Cardiac septum (tissue), 1 donor: ENCODE results near the gene WAC. TPM values are rescaled to one million over a fixed set of nuclear protein-coding genes. Genes with fewer than 3 reads are reported as not detected.
"Not testable (repeated sequence)": the region's sequence is repeated elsewhere in the genome, so short reads cannot be mapped to it uniquely, and the experiment has no call there.

Experiments
- DNase-seq: peaks from one replicate; pipeline ENCODE4 v3.0.0-alpha.2; 2020; ENCODE audit warnings: low spot score
- intact Hi-C: fragments of 100-400 bp; cut with DNase I; formaldehyde crosslinking; loops from one replicate; pipeline ENCODE4 v1.14.0; 2022
- total RNA-seq: library from RNA; stranded (reverse); fragmentation: NEBNext Ultra II Directional; extraction: Animal tissue kit (Norgen Biotek cat#: 25700); gene quantifications from one replicate; pipeline ENCODE4 v1.2.1, GENCODE V29; 2021
- donor health status: DM: no; HTN: no; CAD: no.

The WAC gene
- total RNA-seq, 1 donor from 2014 or later: 98.9 TPM

DNA sequence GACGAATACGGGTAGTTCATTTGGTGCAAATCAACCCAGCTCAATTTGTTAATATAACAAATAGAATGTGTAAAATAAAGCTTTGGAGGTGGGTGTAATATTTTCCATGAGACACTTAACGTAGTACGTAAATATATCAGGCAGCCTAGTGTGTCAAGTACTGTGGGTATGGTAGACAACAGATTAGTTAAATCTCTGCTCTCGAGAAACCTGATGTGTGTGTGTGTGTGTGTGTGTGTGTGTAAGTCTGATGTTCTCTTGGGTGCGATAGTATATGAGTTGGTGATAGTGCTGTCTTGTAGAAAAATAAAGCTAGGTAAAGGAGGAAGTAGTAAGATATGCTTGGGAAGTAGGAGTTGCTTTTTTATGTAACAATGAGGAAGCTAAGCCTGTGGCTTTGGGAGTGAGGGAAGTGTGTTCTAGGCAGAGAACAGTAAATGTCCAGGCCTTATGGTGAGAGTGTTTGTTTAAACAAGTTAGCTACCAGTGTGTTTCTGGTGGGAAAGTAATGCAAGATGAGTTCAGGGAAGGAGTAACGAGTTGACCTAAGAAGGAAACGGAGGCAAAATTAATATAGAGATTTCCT is 26.1 kb downstream of the WAC start:
- intact Hi-C loops: no loop called here

DNA sequence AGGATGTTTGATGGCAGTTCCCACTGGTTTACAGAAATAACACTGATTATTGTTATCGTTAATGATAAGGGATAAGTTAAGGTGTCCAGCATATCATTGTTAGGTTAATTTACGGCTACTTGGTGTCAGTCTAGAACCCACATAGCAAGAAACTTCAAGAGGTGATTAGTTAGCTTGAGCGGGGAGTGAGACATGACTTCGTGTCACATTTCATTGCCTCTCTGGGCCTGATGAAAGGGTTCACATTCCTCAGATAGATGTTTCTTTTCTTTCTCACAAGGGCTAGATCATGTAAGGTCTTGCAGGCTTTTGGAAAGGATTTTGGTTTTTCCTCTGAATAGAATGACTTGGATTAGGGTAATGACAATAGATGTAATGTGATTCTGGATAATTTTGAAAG is 26.7 kb downstream of the WAC start:
- intact Hi-C loops: no loop called here
- no peak for DNase-seq

More for the DNA sequence above, 26.1 kb downstream of the WAC start:
- no peak for DNase-seq

GRCh38 chr10:28560617-28561016 is 27.7 kb downstream of the WAC start:
- intact Hi-C loops: no loop called here

DNA sequence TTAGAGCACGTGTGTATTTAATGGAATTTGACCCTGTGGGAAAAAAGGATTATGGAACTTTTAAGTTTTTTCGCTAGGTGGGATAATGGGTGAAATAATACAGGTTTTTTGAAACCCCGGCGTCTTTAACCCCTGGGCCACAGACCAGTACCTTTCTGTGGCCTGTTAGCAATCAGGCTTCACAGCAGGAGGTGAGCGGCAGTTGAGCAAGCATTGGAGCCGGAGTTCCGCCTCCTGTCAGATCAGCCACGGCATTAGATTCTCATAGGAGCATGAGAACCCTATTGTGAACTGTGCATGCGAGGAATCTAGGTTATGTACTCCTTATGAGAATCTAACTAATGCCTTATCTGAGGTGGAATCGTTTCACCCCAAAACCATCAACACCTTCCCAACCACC is 28.6 kb downstream of the WAC start:
- intact Hi-C loops: no loop called here
- DNase-seq: no peak

More at GRCh38 chr10:28560617-28561016, 27.7 kb downstream of the WAC start:
- no peak for DNase-seq

- no peak for DNase-seq
- intact Hi-C loops: no loop called here
These were observed 32.0 kb downstream of the WAC start for GRCh38 chr10:28564905-28565304.

GRCh38 chr10:28566458-28567015 is 33.6 kb downstream of the WAC start:
- DNase-seq: no peak
- intact Hi-C loops: no loop called here

DNA sequence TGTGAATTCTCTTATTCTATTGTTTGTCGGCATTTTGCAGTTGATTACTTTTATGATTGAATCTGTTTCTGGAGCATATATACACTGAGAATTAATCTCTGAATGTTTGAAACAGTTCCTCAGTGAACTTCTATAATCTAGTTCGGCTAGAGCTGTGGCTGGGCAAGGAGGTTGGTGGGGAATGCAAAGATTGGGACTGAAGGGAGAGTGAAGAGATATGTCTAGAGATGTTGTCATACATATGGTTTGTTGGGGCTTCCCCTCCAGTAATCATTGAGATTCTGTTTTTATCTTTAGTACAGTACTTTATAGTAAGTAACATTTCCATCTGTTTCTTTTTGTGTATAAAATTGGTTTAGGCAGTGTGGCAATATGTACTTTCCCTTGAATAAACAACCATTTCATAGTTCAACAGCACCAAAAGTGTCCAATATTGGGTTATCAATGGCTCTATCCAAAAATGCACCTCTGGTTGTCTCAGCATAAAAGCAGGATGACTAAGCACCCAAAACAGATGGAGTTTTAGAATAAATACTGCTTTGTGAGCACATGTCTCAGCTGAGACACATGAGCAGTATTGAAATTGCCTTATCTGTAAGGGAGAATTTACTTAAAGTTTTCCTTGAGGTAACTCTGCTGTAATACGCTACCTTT is 36.7 kb downstream of the WAC start:
- intact Hi-C loops: no loop called here
- DNase-seq: no peak

DNA sequence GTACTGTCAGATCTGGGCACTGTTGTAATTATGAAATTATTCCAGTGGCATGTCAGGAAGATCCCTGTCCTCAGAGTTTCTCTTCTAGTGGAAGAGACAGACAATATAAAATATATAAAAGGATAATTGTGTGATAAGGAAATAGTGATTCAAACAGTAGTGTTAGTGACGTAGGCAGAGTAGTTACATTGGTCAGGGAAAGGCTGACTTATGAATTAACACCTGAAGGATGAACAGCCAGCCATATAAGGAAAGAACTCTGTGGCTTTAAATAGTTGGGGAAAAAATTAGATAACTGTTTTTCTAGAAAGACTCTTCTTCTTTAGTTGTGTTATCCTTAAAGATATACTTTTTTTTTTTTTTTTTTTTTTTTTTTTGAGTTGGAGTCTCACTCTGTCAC is 37.7 kb downstream of the WAC start:
- intact Hi-C loops: no loop called here
- DNase-seq: no peak

DNA sequence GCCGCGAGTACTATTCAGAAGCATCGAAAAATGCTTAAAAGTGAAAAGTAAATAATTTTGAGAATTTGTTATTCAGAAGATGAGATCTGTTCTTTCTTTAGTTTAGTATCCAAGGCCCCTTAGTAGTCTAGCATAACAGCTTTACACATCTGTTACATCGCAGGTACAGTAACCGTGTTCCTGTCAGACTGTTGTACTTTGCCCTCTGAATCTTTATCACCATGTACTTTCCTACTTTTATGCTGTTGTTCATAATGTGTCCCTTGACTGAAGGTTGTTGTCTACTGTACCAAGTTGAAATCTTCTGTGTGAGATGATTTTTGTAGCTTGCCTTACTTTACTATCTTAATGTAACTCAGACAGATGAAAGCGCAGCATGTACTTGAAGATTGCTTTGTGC is 38.3 kb downstream of the WAC start:
- intact Hi-C loops: no loop called here
- DNase-seq: no peak

GRCh38 chr10:28574214-28574613 is 41.3 kb downstream of the WAC start:
- DNase-seq, intact Hi-C loops: not testable (repeated sequence)

GRCh38 chr10:28575852-28576251 is 42.9 kb downstream of the WAC start:
- intact Hi-C loops: no loop called here
- DNase-seq: no peak

- intact Hi-C loops: no loop called here
- DNase-seq: no peak
These were observed 44.6 kb downstream of the WAC start for GRCh38 chr10:28577506-28577905.

GRCh38 chr10:28578454-28578853 is 45.5 kb downstream of the WAC start:
- intact Hi-C loops: no loop called here
- no peak for DNase-seq

GRCh38 chr10:28580825-28581224 is 47.9 kb downstream of the WAC start:
- no peak for DNase-seq
- intact Hi-C loops: no loop called here

- intact Hi-C loops: no loop called here
- no peak for DNase-seq
These were observed 49.0 kb downstream of the WAC start for GRCh38 chr10:28581916-28582315.

- intact Hi-C loops: loop anchor here (5.0 kb wide), 1 partner anchor 53 kb away; the partner anchor contains the start of gene WAC
- DNase-seq: no peak
These were observed 52.2 kb downstream of the WAC start for GRCh38 chr10:28585076-28585475.

- DNase-seq: no peak
- intact Hi-C loops: loop anchor here (5.0 kb wide), 1 partner anchor 54 kb away; the partner anchor contains the start of gene WAC
These were observed 53.3 kb downstream of the WAC start for GRCh38 chr10:28586176-28586575.

DNA sequence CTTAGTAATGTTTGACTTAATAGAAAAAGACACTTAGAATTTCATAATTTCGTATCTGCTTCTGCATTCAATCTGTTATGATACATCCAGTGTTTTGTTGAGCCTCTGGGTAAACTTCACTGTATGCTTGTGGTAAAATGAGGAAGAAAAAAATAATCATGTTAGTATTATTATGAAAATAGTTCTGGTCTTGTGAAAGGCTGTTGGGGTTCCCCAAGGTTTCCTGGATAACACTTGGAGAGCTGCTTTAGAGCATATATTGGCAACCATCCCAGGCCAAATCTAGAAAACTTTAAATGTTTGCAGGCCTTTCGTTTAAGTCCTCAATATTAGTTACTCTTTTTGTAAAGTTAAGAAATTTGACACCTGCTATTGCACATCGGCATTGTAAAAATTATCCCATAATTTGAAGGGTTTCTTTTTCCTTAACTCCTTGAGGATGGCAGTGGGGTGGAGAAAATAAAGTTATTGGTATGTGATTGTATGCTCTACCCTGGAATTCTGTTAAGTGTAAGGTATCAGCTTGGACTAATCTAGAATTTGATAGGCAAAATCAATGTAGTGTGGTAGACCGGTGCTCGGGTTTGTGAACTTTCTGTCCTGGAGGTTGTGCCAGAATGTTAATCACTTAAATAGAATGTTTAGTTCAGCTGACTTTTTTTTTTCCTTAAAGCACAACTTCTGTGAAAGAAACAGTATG is 54.5 kb downstream of the WAC start:
- intact Hi-C loops: loop anchor here (5.0 kb wide), 1 partner anchor 55 kb away; the partner anchor contains the start of gene WAC
- no peak for DNase-seq

- DNase-seq: no peak
- intact Hi-C loops: loop anchor here (5.0 kb wide), 1 partner anchor 56 kb away; the partner anchor contains the start of gene WAC
These were observed 55.0 kb downstream of the WAC start for GRCh38 chr10:28587970-28588290.

DNA sequence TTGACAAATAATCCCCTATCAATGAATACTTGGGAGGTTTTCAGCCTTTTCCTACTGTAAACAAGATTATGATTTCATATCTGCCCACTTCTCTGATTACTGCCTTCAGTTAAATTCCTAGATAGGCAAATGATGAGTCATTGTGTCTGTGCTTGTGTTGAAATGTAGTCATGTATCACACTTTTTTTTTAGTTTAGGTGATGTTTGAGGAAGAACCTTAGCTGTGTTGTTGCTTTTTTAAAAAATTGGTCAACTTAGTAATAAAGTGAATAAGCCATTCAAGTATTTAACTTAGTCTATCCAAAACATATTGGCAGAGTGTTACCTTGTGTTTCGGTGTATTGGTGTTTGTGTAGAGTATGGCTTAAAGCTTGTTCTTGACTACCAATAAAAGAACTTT is 60.0 kb downstream of the WAC start:
- no peak for DNase-seq
- intact Hi-C loops: no loop called here

- DNase-seq: no peak
- intact Hi-C loops: no loop called here
These were observed 60.9 kb downstream of the WAC start for GRCh38 chr10:28593811-28594210.
